Stimulated activated CD8-positive, alpha-beta memory T cell treated with anti-CD3 and anti-CD28 coated beads, Interleukin-2, amount 100 ng/mL, for 48 hours (primary cell): ENCODE data around the gene AFAP1L2.

Experiments
- DNase-seq, 2 donors: peaks; one replicate each; pipeline ENCODE4 v3.0.0-alpha.2; 2020; ENCODE audit warnings: low read depth in 2 of 2

AFAP1L2 gene

DNA sequence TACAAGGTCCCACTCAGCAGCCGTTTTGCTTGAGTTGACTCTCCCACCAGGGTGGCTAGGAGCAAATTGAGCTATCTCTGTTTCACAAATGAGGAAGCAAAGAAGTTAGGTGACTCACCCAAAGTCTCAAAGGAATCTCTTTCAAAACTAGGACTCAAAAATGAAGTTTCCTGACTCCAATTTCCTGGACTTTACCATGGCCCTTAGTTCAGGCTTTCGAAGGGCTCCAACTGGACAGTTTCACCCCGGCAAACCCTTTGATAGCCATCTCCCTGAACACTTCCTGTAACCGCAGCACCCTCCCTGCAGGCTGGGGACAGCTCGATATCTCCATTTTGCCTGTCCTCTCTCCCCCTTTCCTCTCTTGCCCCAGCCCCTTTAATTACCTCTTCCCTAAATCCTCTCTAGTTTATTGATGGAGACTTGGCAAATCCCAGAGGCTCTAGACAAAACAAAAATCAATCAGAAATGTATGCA lies 4.7 kb upstream of the AFAP1L2 start:
- DNase-seq: no peak

DNA sequence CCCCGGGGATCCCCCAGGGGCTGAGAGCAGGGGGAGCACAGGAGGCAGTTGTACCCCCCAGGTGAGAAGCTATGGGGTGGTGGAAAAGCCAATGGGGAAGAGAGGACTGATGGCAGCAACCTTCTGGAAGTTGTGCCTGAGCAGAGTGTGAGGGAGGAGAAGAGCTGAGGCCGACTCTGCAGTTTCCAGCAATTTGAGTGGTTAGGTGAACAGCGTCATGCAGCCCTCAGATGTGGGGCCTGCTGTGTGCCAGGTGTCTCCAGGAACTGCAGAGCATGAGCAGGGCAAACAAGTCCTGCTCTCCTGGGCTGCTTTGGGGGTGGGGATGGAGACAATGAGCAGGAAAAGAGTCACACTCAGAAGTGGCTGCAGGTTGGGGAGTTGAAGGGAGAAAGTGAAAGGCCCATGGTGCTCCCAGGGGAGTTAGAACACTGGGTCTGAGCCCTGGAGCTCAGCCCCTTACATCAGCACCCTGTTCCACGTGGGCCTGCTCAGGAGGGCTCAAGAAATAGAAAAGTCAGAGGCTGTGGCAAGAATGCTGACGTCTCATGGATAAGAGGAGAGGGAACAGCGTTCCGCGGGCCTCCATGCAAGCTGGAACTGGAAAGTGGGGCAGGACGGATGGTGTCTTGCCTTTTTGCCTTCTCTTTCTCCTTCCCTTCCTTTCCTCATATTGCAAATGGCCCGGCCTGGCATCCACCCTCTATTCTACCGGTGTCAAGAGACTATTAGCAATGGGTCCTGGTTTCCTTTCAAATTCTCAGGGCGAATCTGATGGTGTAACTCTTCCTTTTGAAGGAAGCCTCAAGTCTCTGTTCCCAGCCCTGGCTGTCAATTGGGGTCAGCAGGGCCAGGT lies 4.0 kb upstream of the AFAP1L2 start:
- DNase-seq: no peak

DNA sequence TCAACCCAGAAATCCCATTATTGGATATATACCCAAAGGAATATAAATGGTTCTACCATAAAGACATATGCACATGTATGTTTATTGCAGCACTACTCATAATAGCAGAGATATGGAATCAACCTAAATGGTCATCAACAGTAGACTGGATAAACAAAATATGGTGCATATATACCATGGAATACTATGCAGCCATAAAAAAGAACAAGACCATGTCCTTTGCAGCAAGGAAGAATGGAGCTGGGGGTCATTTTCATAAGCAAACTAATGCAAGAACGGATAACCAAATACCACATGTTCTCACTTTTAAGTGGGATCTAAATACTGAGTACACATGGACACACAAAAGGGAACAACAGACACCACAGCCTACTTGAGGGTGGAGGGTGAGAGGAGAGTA lies 2.2 kb upstream of the AFAP1L2 start:
- no peak for DNase-seq

GRCh38 chr10:114405011-114405350 lies 679 bp upstream of the AFAP1L2 start:
- no peak for DNase-seq

GRCh38 chr10:114403541-114404161 lies 651 bp downstream of the AFAP1L2 start:
- DNase-seq: no peak

GRCh38 chr10:114402871-114403540 lies 1.3 kb downstream of the AFAP1L2 start:
- no peak for DNase-seq

DNA sequence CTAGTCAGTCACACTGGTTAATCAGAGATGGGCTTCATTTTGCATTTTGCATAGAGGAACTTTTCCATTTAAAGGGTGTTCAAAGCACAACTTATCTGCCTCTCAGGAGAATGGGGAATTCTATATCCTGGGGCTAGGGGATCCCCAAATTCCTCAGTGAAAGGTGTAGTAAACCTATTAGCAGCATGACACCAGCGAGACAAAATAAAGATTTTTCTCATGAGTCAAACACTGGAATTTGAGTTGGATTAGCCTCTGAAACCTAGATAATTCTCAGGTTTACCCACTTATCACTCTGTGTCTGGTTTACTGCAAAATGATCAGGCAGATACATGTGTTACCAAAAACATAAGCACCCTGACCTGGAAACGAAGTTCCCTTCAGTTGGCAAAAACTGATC lies 2.1 kb downstream of the AFAP1L2 start:
- no peak for DNase-seq

- no peak for DNase-seq
Observed at GRCh38 chr10:114401195-114401791, 3.0 kb downstream of the AFAP1L2 start.

- no peak for DNase-seq
Observed at GRCh38 chr10:114400091-114400490, 4.2 kb downstream of the AFAP1L2 start.

DNA sequence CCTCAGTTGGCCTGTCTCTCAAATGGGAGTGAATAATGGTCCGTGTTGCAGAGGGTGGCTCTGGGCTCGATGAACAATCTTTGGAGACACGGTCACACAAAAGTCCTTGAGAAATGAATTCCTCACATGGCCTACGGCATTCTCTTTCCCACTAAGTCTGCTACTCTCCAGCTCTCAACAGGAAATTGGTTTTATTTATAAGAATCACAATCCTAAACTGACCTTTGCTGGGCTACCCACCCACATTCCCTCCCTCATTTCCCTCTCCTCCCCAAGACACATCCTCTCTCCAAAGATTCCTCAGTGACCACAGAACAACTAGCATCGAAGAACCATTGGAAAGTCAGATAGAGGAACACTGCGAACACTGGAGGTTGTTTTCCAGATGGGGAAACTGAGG lies 4.7 kb downstream of the AFAP1L2 start:
- DNase-seq: no peak

- no peak for DNase-seq
Observed at GRCh38 chr10:114398587-114399331, 5.5 kb downstream of the AFAP1L2 start.

- no peak for DNase-seq
Observed at GRCh38 chr10:114397651-114398145, 6.6 kb downstream of the AFAP1L2 start.

DNA sequence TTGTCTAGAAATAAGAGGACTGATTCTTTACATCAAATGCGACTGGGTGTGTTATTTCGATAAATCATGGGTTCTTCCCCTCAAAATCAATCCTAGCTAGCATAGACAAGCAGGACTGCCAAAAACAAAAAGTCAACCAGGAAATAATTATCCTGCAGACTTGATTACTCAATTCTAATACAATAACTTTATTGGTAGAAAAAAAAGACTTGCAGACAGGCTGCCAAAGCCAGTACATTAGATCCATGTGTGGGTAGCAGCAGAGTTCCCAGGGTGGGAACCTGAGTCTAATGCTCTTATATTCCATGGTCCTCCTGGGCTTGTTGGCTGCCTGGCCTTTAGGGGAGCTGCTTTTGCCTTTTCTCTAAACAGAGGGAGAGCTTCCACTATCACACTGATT lies 7.8 kb downstream of the AFAP1L2 start:
- DNase-seq: no peak

- DNase-seq: no peak
Observed at GRCh38 chr10:114395366-114396022, 8.8 kb downstream of the AFAP1L2 start.

DNA sequence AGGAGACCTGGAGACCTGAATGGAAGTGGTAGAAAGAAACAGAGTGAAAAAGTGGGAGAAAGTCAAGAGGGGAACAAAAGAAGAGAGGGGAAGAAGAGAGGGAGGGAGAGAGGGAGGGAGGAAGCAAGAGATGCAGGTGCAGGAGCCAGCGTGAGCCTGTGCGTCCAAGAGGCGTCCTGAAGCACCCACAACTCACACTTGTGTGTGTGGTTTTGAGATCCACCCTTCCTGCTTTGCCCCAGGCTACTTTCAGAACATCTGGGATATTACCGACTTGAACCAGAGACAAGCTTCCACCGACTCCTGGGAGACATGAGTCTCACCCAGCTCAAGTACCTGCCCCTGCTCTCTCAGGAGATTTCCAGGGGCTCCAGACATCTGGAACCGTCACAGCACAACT lies 9.8 kb downstream of the AFAP1L2 start:
- no peak for DNase-seq

DNA sequence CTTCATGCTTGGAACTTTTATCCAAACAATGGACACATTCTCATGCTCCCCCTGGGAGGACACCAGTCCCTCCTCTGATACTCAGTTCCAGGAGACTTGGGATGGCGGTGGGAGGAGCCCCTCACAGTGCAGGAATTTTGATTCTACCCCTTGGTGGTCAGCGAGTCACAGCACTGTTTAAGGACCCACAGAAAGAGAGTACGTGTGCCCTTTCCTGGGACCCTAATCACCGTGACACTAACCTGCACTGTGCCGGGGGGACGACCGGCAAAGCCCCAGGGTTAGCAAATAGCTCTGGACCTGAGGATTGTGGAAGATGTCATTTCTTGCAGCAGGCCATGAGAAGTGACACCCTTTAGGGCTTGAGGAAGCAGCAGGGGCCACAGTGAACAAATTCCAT lies 10.4 kb downstream of the AFAP1L2 start:
- DNase-seq: no peak

- no peak for DNase-seq
Observed at GRCh38 chr10:114393482-114393881, 10.8 kb downstream of the AFAP1L2 start.

GRCh38 chr10:114392112-114392835 lies 12.0 kb downstream of the AFAP1L2 start:
- DNase-seq: no peak

DNA sequence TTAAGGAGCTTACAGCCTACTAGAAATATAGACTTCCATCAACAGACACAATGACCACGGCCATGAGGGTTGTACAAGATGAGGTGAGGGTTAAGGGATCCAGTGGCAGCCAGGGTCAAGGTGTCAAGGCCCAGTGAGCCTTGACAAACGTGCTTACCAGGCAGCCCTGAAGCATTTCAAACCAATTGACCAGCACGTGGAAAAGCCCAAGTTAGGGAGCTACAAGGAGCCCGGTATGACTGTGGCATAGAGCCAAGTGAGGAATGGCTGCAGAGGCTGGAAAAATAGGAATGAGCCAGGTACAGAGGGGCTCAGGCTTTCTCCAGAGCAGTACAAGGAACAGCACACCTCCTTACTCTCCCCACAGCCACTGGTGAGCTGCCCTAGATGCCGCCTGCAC lies 12.7 kb downstream of the AFAP1L2 start:
- DNase-seq: no peak

DNA sequence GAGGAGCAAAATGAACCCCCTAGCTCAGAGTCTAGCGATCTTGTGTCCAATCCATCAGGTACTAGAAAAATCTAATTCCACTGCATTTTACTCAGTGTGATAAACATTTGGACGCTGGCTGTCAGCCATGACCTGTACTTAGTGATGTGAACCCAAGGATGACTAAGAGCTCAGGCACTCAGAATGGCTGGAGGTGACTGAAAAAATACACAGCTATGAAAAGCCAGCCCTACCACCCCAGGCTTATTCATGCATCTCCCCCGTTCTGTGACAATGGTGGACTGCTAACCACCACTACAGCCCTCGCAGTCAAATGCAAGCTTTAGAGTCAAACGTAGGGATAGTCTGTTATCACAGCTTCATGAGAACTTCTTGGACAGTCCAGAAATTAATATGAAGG lies 14.9 kb downstream of the AFAP1L2 start:
- no peak for DNase-seq
